NCI-H1694 treated with DMSO at 0.1 percent for 48 hours (cell line): Measurements from ENCODE around the gene SLTM.
"Not testable (repeated sequence)": the region's sequence is repeated elsewhere in the genome, so short reads cannot be mapped to it uniquely, and the experiment has no call there.

Experiments used
- DNase-seq: peaks from one replicate; lab custom pipeline; 2025; lab: John Stamatoyannopoulos, UW

Gene SLTM

DNA sequence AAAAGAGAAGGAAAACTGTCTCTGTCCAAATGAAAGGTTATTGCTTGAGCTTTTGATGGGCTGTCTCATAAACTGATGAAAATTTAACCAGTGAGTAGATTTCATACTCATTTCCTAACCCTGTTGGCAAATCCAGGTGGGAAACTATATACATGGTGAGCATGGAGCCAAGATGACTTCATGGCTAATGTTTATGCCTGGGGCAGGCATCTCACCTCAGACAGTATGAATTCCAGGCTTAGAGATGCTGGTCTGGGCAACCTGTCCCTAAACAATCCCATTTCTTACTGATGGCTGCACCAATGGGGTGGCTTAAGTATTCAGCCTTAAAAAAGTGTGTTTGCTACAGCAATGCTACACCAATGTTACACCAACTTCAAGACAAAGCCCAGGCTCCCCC lies 58.1 kb downstream of the SLTM start:
- no peak for DNase-seq

DNA sequence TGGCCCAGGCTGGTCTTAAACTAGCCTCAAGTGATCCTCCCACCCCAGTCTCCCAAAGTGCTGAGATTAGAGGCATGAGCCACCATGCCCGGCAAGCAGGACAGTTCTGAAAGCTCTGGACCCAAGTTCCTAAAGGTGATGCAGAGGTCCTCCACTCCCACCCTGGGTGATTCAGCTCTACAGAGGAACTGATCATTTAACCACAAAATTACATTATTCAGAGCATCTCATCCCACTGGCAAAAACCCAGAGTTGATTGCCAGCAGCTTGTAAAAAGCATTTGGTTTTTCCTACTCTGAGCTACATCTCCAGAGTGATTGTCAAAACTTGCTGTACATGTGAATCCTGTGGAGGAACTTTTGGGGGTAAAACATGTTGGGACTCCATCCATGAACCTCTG lies 60.2 kb downstream of the SLTM start:
- DNase-seq: no peak

- no peak for DNase-seq
Observed at GRCh38 chr15:58870451-58870850, 63.0 kb downstream of the SLTM start.

DNA sequence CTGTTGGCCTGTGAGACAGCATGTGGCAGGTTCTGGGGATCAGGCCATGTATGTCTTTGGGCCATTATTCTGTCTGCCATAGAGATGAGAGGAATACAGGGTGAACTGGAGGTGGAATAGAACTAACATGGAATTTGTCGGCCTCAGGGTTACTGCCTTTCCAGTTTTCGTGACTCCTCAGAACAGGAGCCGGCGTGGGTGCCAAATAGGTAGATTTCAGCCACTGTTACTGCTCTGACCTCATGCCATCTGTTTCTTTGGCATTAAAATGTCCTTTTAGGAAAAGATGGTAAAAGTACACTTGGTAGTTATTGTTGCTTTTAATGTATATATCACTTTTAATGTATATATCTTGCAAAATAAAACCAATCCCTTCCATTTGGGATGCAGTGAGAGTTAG lies 65.6 kb downstream of the SLTM start:
- DNase-seq: no peak

GRCh38 chr15:58865425-58865880 lies 68.0 kb downstream of the SLTM start:
- no peak for DNase-seq

DNA sequence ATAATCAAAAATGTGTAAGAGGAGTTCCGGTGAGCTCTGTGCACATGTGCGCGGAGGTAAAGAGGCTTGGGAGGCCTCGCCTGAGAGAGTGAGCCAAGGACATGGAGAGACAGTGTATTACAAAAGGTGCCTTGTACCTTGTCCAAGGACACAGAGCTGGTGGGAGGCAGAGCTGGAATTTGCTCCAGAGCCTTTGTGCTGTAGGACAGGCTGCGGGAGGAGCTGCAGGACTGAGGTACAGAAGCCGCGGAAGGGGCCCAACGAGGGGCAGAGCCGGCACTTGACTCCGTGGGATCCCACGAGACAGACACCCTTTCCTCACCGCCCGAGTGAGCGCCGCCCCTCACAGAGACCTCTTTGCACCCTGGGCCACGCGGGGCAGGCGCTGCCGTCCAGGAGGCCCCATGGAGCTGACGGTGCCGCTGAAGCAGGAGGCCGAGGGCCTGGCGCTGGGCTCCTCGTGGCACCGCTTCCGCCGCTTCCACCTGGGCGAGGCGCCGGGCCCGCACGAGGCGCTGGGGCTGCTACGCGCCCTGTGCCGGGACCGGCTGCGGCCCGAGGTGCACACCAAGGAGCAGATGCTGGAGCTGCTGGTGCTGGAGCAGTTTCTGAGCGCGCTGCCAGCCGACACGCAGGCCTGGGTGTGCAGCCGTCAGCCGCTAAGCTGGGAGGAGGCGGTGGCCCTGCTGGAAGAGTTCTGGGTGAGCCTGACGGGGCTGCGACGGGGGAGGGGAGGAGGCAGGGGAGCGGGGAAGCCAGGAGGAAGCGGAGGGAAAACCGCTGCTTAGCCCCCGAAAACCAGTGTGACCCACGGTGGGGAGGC lies 68.7 kb downstream of the SLTM start:
- DNase-seq: no peak

DNA sequence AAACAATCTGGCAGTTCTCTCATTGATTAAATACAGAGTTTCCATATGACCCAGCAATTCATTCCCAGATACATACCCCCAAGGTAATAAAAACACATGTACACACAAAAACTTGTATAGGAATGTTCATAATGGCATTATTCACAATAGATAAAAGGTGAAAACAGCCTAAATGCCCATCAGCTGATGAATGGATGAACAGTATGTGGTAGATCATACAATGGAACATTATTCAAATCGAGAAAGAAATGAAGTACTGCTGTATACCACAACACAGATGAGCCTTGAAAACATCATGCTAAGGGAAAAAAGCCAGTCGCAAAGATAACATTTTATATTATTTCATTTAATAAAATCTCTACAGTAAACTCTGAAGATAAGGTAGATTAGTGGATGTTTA lies 71.2 kb downstream of the SLTM start:
- DNase-seq: no peak

DNA sequence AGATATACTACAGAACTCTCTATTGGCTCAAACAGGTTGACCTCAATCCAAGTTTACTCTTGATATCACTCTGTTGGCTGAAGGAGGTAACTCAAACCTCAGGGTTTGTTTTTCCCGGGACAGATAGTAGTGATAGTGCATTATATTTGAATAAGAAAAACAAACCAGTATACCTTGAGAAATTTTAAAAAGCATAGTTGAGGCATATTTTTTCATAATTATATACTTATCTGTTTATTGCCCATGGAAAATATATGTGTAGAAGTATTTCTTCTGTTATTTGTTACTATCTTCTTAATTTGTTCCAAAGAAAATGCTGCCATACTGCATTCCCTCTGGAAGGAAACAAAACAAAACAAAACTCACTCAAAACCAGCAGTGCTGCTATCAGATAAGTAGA lies 76.9 kb downstream of the SLTM start:
- not testable (repeated sequence) for DNase-seq

- DNase-seq: no peak
Observed at GRCh38 chr15:58856086-58856485, 77.4 kb downstream of the SLTM start.

DNA sequence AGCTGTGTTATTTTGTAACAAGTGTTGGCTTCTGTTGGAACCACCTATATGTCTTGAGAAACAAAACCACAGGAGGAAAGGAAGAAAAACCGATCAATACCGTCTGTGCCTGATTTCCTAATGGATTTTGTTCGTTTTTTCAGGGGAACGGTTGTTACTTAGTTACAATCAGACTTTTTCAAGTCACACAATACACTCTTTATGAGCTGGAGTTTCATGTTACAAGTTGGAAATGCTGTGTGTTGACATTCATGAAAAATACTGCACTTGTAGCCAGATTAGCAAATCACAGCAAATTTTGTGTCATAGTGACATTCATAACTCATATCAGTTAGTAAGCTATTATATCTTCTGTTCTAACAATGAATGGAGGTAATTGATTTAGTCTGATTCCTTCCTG lies 78.9 kb downstream of the SLTM start:
- no peak for DNase-seq

GRCh38 chr15:58852347-58852746 lies 81.1 kb downstream of the SLTM start:
- DNase-seq: no peak

GRCh38 chr15:58851205-58851604 lies 82.3 kb downstream of the SLTM start:
- not testable (repeated sequence) for DNase-seq

DNA sequence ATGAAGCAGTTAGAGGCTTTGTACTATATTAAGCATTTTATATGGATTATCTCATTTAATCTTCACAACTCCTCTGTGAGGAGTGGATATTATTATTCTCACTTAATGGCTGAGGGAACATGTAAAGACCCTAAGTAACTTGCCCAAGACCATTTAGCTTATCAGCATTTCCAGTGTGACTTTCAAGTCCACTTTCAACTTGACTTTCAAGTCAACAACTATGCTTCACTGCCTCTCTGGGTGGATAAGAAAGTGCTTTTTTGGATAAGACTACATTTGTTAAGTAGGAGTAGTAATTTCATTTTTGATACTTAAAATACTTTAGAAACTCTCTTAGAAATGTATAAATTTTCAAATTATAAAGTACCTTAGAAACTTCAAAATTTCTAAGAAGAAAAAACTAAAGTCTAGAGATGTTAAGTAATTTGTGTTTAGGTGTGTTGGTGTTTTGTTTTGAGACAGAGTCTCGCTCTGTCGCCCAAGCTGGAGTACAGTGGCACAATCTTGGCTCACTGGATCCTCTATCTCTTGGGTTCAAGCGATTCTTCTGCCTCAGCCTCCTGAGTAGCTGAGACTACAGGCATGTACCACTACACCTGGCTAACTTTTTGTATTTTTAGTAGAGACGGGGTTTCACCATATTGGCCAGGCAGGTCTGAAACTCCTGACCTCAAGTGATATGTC lies 90.6 kb downstream of the SLTM start:
- no peak for DNase-seq

GRCh38 chr15:58840048-58840447 lies 93.4 kb downstream of the SLTM start:
- DNase-seq: no peak

DNA sequence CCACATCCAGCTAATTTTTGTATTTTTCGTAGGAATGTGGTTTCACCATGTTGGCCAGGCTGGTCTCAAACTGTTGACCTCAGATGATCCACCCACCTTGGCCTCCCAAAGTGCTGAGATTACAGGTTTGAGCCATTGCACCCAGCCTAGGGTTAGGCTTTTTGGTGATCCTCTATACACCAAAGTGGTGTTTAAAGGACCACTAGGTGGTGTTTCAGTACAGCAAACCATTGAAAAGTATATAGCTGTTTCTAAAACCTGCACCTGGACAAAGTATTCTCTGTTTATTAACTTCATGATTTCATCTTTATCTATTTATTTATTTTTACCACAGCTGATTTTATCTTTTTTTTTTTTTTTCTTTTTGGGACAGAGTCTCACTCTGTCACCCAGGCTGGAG lies 94.0 kb downstream of the SLTM start:
- DNase-seq: no peak

GRCh38 chr15:58833681-58834426 lies 99.6 kb downstream of the SLTM start:
- not testable (repeated sequence) for DNase-seq

- DNase-seq: no peak
Observed at GRCh38 chr15:58830556-58830955, 102.9 kb downstream of the SLTM start.
